OCI-LY3 (cell line): ENCODE measurements around the gene CEP250.

Experiments used
- CTCF ChIP-seq: fragments of 200-600, 300-600 bp; sonication (generic); IDR thresholded peaks from 2 replicates; pipeline ENCODE4 v1.5.1; 2014; ENCODE audit warnings: antibody characterized with exemption, low read length, low read depth
- EZH2phosphoT487 ChIP-seq: fragments of 200-600 bp; shearing (Covaris generic); IDR thresholded peaks from 2 replicates; pipeline ENCODE4 v1.6.1; 2018; ENCODE audit warnings: antibody characterized with exemption, mixed run types, low read depth

- no peak for TF ChIP-seq CTCF
- no peak for TF ChIP-seq EZH2phosphoT487
Measured at GRCh38 chr20:35539756-35540212, 84.4 kb downstream of the CEP250 start.
